Adrenal gland (tissue), 12 donors: ENCODE measurements around the gene CEP162. TPM values are rescaled to one million over a fixed set of nuclear protein-coding genes. Genes with fewer than 3 reads are reported as not detected.

Experiments
- DNase-seq, 7 donors: peaks; one replicate each; pipeline ENCODE4 v3.0.0-alpha.2; 2019 to 2020
- H3K27ac ChIP-seq, 5 donors: fragments of 200-600 bp; sonication (generic) in 4 of 5; 1 replicate in 3 of 5; 2 replicates in 2 of 5; pipeline versions ENCODE4 v1.5.1 to v1.8.0; 2016 to 2020; ENCODE audit warnings: mild to moderate bottlenecking in 1 of 5
- H3K27me3 ChIP-seq: fragments of 200-600 bp; 2 replicates; pipeline ENCODE4 v1.8.0; 2021
- H3K36me3 ChIP-seq, 2 donors: fragments of 200-600 bp; replicated peaks in 1 of 2; 1 replicate in 1 of 2; 2 replicates in 1 of 2; pipeline versions ENCODE4 v1.5.1 to v1.8.0; 2018 to 2022
- H3K4me1 ChIP-seq, 2 donors: fragments of 200-600 bp; replicated peaks in 1 of 2; 1 replicate in 1 of 2; 2 replicates in 1 of 2; pipeline versions ENCODE4 v1.5.1 to v1.8.0; 2018 to 2021
- H3K4me3 ChIP-seq, 4 donors: fragments of 200-600 bp; sonication (generic) in 3 of 4; one replicate each; pipeline ENCODE4 v1.5.1; 2016 to 2018
- H3K9me3 ChIP-seq, 3 donors: fragments of 200-600 bp; sonication (generic) in 1 of 3; replicated peaks in 1 of 3; 1 replicate in 2 of 3; 2 replicates in 1 of 3; pipeline versions ENCODE4 v1.5.1 to v1.8.0; 2016 to 2021
- CTCF ChIP-seq, 6 experiments: fragments of 450-650 bp in 4 of 6; fragments of 200-600 bp in 2 of 6; sonication (generic) in 1 of 6; IDR thresholded peaks; 1 replicate in 5 of 6; 2 replicates in 1 of 6; pipeline versions ENCODE4 v1.5.1 to v1.8.0; 2016 to 2021; ENCODE audit warnings: antibody characterized with exemption in 6 of 6, mild to moderate bottlenecking in 2 of 6, moderate library complexity in 1 of 6
- POLR2A ChIP-seq, 2 donors: fragments of 450-650 bp; IDR thresholded peaks; one replicate each; pipeline ENCODE4 v1.6.1; 2017; ENCODE audit warnings: antibody characterized with exemption in 2 of 2, mild to moderate bottlenecking in 2 of 2, moderate library complexity in 1 of 2
- whole genome bisulfite sequencing, 4 donors: extraction: QIAGEN DNeasy Blood & Tissue Kit in 2 of 4; methylation state at CpG; one replicate each; pipeline versions ENCODE4 v1.1.5 to v1.1.7; 2013 to 2017; 5-methylcytosine and 5-hydroxymethylcytosine counted together
- intact Hi-C, 2 donors: fragments of 100-400 bp; cut with DNase I; formaldehyde crosslinking; loops; one replicate each; pipeline versions ENCODE4 v1.14.1 to v1.15.0; 2022 to 2023
- polyA plus RNA-seq, 3 donors: library from polyadenylated mRNA; stranded (reverse); fragments of 200-250 nt in 2 of 3; fragments of 350-450 nt in 1 of 3; fragmentation: Illumina TruSeq in 1 of 3; extraction: RNeasy Lipid Tissue Mini Kit (QIAGEN cat#74804) in 1 of 3; gene quantifications; one replicate each; pipeline ENCODE4 v1.2.3, GENCODE V29; 2013 to 2014
- total RNA-seq, 9 donors: library from RNA; depleted of rRNA in 4 of 9; stranded (reverse); fragments of >200 nt in 4 of 9; fragments of 120-200 nt in 1 of 9; fragmentation: NEBNext Ultra II Directional in 1 of 9; extraction: Animal tissue kit (Norgen Biotek cat#: 25700) in 1 of 9; gene quantifications; one replicate each; pipeline versions ENCODE4 v1.1.0 to v1.2.4, GENCODE V29; 2013 to 2023
- donor health status: healthy with polysubstance abuse.
- donor health status: Bipolar disorder and iron deficiency.
- donor health status: DM: yes; HTN: yes; CAD: no.
- donor health status: DM: no; HTN: no; CAD: no.
- donor health status: DM: no; HTN: no; CAD: no.
- donor health status: DM: yes; HTN: yes; CAD: no.

CEP162 gene
- total and polyA plus RNA-seq, 12 donors = 3.2 to 15.5 (median 6.3) TPM

- H3K4me1 ChIP-seq = no peaks in the 10 kb centered on the region
Observed at GRCh38 chr6:84272298-84272697, 44.9 kb upstream of the CEP162 start.

DNA sequence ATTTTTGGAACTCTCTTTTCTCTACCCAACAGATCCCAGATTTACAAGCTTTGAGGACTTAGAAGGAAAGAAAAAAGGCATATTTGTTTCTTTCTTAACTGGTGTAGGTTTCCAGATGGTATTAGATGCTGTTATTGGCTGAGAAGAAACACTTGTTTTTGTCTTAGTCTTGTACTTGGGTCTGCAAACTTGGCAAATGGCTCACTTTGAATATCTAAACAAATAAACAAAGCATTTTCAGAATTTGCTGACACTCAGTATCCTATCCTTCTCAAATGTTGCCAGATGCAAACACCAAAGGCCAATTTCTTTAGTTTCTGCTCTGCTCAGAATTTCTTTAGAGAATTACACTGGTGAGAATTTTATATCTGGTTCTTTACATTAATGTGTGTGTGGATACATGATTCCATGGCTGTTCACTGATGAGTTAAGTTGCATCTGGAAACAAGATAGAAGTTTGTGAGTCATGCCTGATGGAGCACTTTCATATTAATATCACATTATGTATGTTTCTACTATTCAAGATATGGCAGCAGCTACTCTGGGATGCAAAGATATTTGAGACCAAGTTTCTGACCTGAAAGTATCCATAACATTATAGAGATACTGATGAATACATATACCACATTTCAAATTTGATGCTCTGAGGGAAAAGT, 43.7 kb upstream of the CEP162 start:
- intact Hi-C loops = no loop called here
- Histone ChIP-seq H3K4me3 (no peak overlapping the region), H3K9me3 (no peaks in the 10 kb centered on the region), H3K27ac (no peak overlapping the region), H3K4me1 (no peaks in the 10 kb centered on the region), H3K27me3 (no peaks in the 10 kb centered on the region), H3K36me3 (no peaks in the 10 kb centered on the region)
- DNase-seq = no peak
- TF ChIP-seq POLR2A (IDR thresholded peaks at IDR 0.05) (no peak), CTCF (IDR thresholded peaks at IDR 0.05) (no peak)

More at GRCh38 chr6:84272298-84272697, 44.9 kb upstream of the CEP162 start:
- no peaks in the 10 kb centered on the region for H3K9me3 ChIP-seq
- WGBS, 4 donors = 76 to 88% (median 81%) methylated on average over 1 of the region's 1 CpG
- no peak overlapping the region for H3K27ac ChIP-seq
- no peak for TF ChIP-seq CTCF (IDR thresholded peaks at IDR 0.05)
- no peak for TF ChIP-seq POLR2A (IDR thresholded peaks at IDR 0.05)
- no peaks in the 10 kb centered on the region for H3K36me3 ChIP-seq
- H3K27me3 ChIP-seq = no peaks in the 10 kb centered on the region
- no peak overlapping the region for H3K4me3 ChIP-seq
- no peak for DNase-seq
- intact Hi-C loops = no loop called here

DNA sequence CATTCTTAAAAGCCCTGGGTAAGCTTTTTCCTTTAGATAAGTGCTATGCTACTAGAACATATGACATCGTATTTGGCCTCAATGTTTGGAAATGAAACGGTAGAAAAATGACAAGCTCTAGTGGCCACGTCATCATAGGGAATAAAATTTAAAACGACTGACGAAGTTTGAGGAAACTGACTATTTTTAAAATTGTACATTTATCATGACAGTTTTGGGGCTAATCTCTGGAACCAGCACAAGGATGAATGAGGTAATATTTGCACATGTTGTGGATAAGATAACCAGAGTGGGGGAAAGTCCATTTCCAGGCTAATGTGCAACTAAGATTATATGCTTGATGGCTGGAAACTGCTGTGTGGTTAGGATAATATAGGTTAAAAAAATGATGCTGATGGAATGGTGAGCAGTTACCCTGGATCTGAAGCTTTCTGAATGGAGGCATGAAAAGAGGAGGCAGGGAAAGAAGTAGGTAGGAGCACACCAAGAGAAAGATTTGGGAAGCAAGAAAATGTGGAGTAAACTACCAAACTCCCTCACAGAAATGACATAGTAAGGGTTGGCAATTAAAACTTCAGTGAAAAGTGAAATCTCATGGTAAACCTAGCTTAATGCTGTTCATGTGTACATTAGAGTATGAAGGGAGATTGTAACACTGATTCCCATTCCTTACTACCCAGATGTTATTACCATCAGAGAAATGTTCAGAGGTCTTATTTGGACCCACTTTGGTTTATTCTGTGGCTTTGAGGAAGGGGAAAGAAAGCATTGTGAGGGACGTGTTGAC, 42.7 kb upstream of the CEP162 start:
- no peak for DNase-seq
- intact Hi-C loops = no loop called here
- 24 to 29% (median 27%) methylated on average over 6 of the region's 6 CpGs for WGBS, 4 donors

More for the DNA sequence above, 42.7 kb upstream of the CEP162 start:
- Histone ChIP-seq H3K36me3 (no peaks in the 10 kb centered on the region), H3K4me3 (no peak overlapping the region), H3K27ac (no peak overlapping the region), H3K9me3 (no peaks in the 10 kb centered on the region), H3K4me1 (no peaks in the 10 kb centered on the region), H3K27me3 (no peaks in the 10 kb centered on the region)
- TF ChIP-seq POLR2A (IDR thresholded peaks at IDR 0.05) = no peak
- TF ChIP-seq CTCF (IDR thresholded peaks at IDR 0.05) = no peak
